ENCODE data around the gene NR2E3.
A peak's percentile ranks its signal among the peaks of the same experiment; 100 is the strongest.

Gene NR2E3

GRCh38 chr15:71810256-71811035, at the start of gene NR2E3:
NR2E3 (plus strand) TSS chr15:71810554; CDS start chr15:71810744, 190 bp downstream.
- TF ChIP-seq EP300 (IDR thresholded peaks at IDR 0.05; ENCODE audit: borderline replicate concordance) (0 out of 2 replicates have a peak, but pooled peaks have one; percentile 32), NFIC (IDR thresholded peaks at IDR 0.05) (no peak)

- TF ChIP-seq TEAD4 (IDR thresholded peaks at IDR 0.05) = no peak
- TF ChIP-seq RAD21 (IDR thresholded peaks at IDR 0.05; ENCODE audit: low read depth) = no peak
- TF ChIP-seq NFIC (IDR thresholded peaks at IDR 0.05) = no peak
- TF ChIP-seq CREB1 (IDR thresholded peaks at IDR 0.05; ENCODE audit: low read depth) = no peak
- TF ChIP-seq REST (IDR thresholded peaks at IDR 0.05; ENCODE audit: low read depth) = no peak
- no peak for TF ChIP-seq ZBTB7A (IDR thresholded peaks at IDR 0.05; ENCODE audit: low read depth)
- no peak for TF ChIP-seq USF1 (IDR thresholded peaks at IDR 0.05)
- no peak for TF ChIP-seq EGR1 (IDR thresholded peaks at IDR 0.05)
Measured at GRCh38 chr15:71760852-71761251, 49.5 kb upstream of the NR2E3 start.

- TF ChIP-seq EP300 (IDR thresholded peaks at IDR 0.05; ENCODE audit: borderline replicate concordance) (no peak), EGR1 (IDR thresholded peaks at IDR 0.05) (no peak), RAD21 (IDR thresholded peaks at IDR 0.05; ENCODE audit: low read depth) (no peak), REST (IDR thresholded peaks at IDR 0.05; ENCODE audit: low read depth) (no peak)
Measured at GRCh38 chr15:71761649-71762048, 48.7 kb upstream of the NR2E3 start.

GRCh38 chr15:71768184-71768583, 42.2 kb upstream of the NR2E3 start:
- TF ChIP-seq ZBTB7A (IDR thresholded peaks at IDR 0.05; ENCODE audit: low read depth) (no peak), TCF12 (IDR thresholded peaks at IDR 0.05; ENCODE audit: low read depth) (no peak)

GRCh38 chr15:71773206-71773859, 37.0 kb upstream of the NR2E3 start:
- TF ChIP-seq TCF12 (IDR thresholded peaks at IDR 0.05; ENCODE audit: low read depth) (no peak), EP300 (IDR thresholded peaks at IDR 0.05; ENCODE audit: borderline replicate concordance) (no peak), ZBTB7A (IDR thresholded peaks at IDR 0.05; ENCODE audit: low read depth) (no peak), YY1 (IDR thresholded peaks at IDR 0.05; ENCODE audit: low read depth) (no peak), CEBPB (IDR thresholded peaks at IDR 0.05) (no peak), TEAD4 (IDR thresholded peaks at IDR 0.05) (no peak)

- TF ChIP-seq EGR1 (IDR thresholded peaks at IDR 0.05) (no peak), CREB1 (IDR thresholded peaks at IDR 0.05; ENCODE audit: low read depth) (no peak), USF1 (IDR thresholded peaks at IDR 0.05) (no peak), MAX (IDR thresholded peaks at IDR 0.05) (no peak), ZBTB7A (IDR thresholded peaks at IDR 0.05; ENCODE audit: low read depth) (no peak), EP300 (IDR thresholded peaks at IDR 0.05; ENCODE audit: borderline replicate concordance) (no peak), NFIC (IDR thresholded peaks at IDR 0.05) (no peak), TCF12 (IDR thresholded peaks at IDR 0.05; ENCODE audit: low read depth) (no peak), TEAD4 (IDR thresholded peaks at IDR 0.05) (no peak), TAF1 (IDR thresholded peaks at IDR 0.05; ENCODE audit: low read depth) (no peak), FOXM1 (IDR thresholded peaks at IDR 0.05; ENCODE audit: borderline replicate concordance, low read depth) (no peak), RAD21 (IDR thresholded peaks at IDR 0.05; ENCODE audit: low read depth) (no peak), YY1 (IDR thresholded peaks at IDR 0.05; ENCODE audit: low read depth) (no peak), CEBPB (IDR thresholded peaks at IDR 0.05) (no peak), REST (IDR thresholded peaks at IDR 0.05; ENCODE audit: low read depth) (no peak)
Measured at GRCh38 chr15:71775856-71776255, 34.5 kb upstream of the NR2E3 start.
